LHCN-M2 (cell line): ENCODE results near the gene ACSL5. TPM values are rescaled to one million over a fixed set of nuclear protein-coding genes. Genes with fewer than 3 reads are reported as not detected.

Experiments used
- DNase-seq: peaks from one replicate; pipeline ENCODE4 v3.0.0-alpha.2; 2012; ENCODE audit warnings: low read depth
- polyA plus RNA-seq: library from polyadenylated mRNA; unstranded; fragments of >200 nt; gene quantifications from one replicate; pipeline ENCODE4 v1.2.1, GENCODE V29; 2012; ENCODE audit warnings: missing spikeins
- total RNA-seq: library from RNA; depleted of rRNA; stranded (reverse); fragments of >200 nt; gene quantifications from 2 replicates; pipeline ENCODE4 v1.2.3, GENCODE V29; 2014; rRNA removed

The ACSL5 gene
- 0.29 and 0.71 TPM in 2 replicates for total RNA-seq
- polyA plus RNA-seq = 0.18 TPM

GRCh38 chr10:112373912-112374338, at the start of gene ACSL5:
Gene ACSL5 (plus strand): TSS chr10:112374116. CDS start chr10:112394947, 20,831 bp downstream.
- DNase-seq = no peak

DNA sequence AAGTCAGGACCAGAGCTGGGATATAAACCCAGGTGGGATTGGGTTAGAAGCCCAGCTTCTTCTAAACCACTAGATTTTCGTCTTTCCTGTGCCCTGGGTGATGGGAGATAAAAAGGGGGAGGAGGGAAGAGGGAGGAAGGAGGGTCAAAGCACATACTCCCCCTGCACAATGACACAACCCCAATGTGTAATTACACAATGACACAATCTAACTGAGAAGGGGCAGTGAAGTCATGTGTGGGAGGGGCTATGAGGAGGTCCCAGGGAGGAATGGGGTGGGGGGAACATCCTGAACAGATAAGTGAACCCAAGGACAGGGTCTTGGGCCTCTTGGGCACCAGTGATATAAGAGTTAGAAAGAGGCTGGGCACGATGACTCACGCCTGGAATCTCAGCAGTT, 46.2 kb upstream of the ACSL5 start:
- DNase-seq = no peak

DNA sequence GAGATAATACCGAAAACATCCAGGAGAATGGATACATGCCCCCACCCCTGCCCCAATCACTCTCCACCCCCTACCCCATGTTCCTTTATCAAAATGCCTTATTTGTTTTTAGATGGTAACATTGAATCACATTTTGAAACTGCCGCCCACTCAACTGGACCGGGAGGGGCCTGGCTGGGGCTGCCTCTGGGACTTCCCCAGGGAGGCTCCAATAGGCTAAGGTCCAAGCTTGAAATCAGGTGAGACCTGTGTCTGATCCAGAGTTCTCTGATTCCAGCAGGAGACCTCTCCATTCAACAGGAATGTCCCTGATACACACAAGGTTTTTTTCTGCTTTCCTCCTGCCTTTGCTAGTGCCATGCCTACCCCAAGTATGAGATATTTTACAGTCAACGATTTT, 43.8 kb upstream of the ACSL5 start:
- DNase-seq = no peak

- no peak for DNase-seq
These were observed 43.2 kb upstream of the ACSL5 start for GRCh38 chr10:112330607-112331160.

- no peak for DNase-seq
These were observed 41.9 kb upstream of the ACSL5 start for GRCh38 chr10:112332022-112332421.

- no peak for DNase-seq
These were observed 41.2 kb upstream of the ACSL5 start for GRCh38 chr10:112332509-112333228.

GRCh38 chr10:112333452-112333851, 40.5 kb upstream of the ACSL5 start:
- no peak for DNase-seq

GRCh38 chr10:112335111-112335867, 38.6 kb upstream of the ACSL5 start:
- no peak for DNase-seq

GRCh38 chr10:112335868-112336265, 38.0 kb upstream of the ACSL5 start:
- no peak for DNase-seq

- no peak for DNase-seq
These were observed 37.2 kb upstream of the ACSL5 start for GRCh38 chr10:112336556-112337201.

DNA sequence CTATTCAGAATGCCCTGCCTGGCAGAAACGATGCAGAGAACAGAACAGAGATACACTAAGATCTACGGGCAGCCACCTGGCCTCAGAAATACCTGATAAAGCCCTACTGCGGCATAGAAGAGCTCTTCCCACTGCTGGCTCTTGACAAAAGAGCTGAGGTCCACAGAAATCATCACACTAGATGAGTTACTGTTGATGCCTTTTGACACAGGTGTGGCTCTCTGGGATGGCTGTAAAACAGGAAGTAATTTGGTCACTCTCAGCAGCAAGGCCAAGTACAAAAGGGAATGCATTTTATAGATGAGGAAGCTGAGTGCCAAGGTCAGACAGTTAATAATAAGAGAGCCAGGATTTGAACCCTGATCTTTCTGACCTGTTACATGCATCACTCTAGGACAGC, 35.0 kb upstream of the ACSL5 start:
- DNase-seq = no peak

- no peak for DNase-seq
These were observed 33.3 kb upstream of the ACSL5 start for GRCh38 chr10:112340601-112341000.

GRCh38 chr10:112343056-112343806, 30.7 kb upstream of the ACSL5 start:
- DNase-seq = no peak

GRCh38 chr10:112344261-112344660, 29.7 kb upstream of the ACSL5 start:
- DNase-seq = no peak

GRCh38 chr10:112345202-112345601, 28.7 kb upstream of the ACSL5 start:
- no peak for DNase-seq

DNA sequence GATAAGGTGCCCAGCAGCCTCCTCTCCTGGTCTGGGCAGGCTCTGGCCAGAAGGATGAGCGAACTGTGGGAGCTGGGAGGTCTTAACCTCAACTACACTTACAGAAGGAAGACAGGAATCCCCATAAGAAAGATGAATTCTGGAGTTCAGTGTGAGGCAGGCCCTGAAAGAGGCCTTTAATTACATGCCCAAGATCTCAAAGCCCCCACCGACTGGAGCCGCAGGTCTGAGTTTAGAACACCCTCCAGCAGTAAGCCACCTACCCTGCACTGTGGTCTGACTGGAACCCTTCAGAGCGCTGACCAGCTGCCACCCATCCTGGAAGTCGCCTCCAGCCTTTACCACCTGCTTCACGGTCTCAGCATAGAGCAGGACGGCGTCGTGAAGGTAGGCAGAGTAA, 28.2 kb upstream of the ACSL5 start:
- DNase-seq = no peak

GRCh38 chr10:112346774-112347173, 27.1 kb upstream of the ACSL5 start:
- no peak for DNase-seq

GRCh38 chr10:112347709-112348671, 25.9 kb upstream of the ACSL5 start:
- DNase-seq = no peak

DNA sequence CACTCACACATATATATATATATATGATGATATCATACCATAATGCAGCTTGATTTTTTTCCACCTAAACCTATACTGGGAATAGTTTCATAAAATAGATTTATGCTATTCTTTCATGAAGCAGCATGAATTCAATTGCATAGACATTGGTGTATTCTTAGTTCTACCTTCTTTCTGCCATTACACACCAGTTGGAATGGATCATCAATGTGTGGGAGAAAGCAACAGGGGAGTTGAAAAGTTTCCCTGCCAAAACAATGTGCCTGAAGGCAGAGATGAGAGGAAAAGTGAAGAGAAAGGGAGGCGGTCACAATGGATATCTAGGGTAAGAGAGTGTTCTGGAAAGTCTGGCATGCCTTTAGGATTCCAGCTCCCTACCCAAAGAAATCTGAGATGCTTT, 25.2 kb upstream of the ACSL5 start:
- no peak for DNase-seq

DNA sequence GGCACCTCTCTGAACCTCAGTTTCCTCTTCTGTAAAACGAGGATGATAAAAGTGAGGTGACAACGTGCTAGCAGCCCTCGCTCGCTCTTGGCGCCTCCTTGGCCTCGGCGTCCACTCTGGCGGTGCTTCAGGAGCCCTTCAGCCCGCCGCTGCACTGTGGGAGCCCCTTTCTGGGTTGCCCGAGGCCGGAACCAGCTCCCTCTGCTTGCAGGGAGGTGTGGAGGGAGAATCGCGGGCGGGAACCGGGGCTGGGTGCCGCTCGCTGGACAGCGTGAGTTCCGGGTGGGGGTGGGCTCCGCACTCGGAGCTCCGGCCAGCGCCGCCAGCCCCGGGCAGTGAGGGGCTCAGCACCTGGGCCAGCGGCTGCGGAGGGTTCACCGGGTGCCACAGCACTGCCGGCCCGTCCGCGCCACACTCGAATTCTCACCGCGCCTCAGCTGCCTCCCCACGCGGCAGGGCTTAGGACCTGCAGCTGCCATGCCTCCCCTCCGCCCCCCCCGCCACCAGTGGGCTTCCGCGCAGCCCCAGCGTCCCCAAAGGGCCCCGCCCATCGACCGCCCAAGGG, 24.3 kb upstream of the ACSL5 start:
- no peak for DNase-seq
